Mesothelial cell of epicardium (in vitro differentiated cells): ENCODE measurements around the gene TGFBR3. TPM values are rescaled to one million over a fixed set of nuclear protein-coding genes. Genes with fewer than 3 reads are reported as not detected.

Experiments used
- DNase-seq, 2 experiments: peaks; one replicate each; pipeline ENCODE4 v3.0.0; 2021; ENCODE audit warnings: low spot score in 2 of 2; ENCODE audit not compliant: unreplicated experiment in 2 of 2
- H3K27ac Mint-ChIP-seq: 2 replicates; pipeline ENCODE4 v1.8.0; 2021; ENCODE audit warnings: mixed read lengths
- H3K27me3 Mint-ChIP-seq: 2 replicates; pipeline ENCODE4 v1.8.0; 2021; ENCODE audit warnings: low read depth, mixed read lengths
- H3K36me3 Mint-ChIP-seq: 2 replicates; pipeline ENCODE4 v1.8.0; 2021; ENCODE audit warnings: mixed read lengths
- H3K4me1 Mint-ChIP-seq: 2 replicates; pipeline ENCODE4 v1.8.0; 2021; ENCODE audit warnings: mixed read lengths
- H3K4me3 Mint-ChIP-seq: 2 replicates; pipeline ENCODE4 v1.8.0; 2021; ENCODE audit warnings: mild to moderate bottlenecking, moderate library complexity, mixed read lengths
- H3K9me3 Mint-ChIP-seq: 2 replicates; pipeline ENCODE4 v1.8.0; 2021; ENCODE audit warnings: mixed read lengths
- CTCF ChIP-seq: fragments of 200-600 bp; sonication (generic); IDR thresholded peaks from one replicate; pipeline ENCODE4 v1.5.0; 2021; ENCODE audit warnings: antibody characterized with exemption; ENCODE audit not compliant: unreplicated experiment
- total RNA-seq: library from RNA; stranded (reverse); gene quantifications from 3 replicates; pipeline ENCODE4 v1.2.1, GENCODE V29; 2021

Gene TGFBR3
- total RNA-seq, 1 donor from 2014 or later, result 20.7 TPM

GRCh38 chr1:91919962-91920361 lies 34.0 kb upstream of the TGFBR3 start:
- H3K9me3 Mint-ChIP-seq, result no peaks in the 10 kb centered on the region
- no peak for TF ChIP-seq CTCF
- no peak overlapping the region for H3K27ac Mint-ChIP-seq
- no peak for DNase-seq
- H3K4me1 Mint-ChIP-seq, result peaks cover 20% of the 10 kb centered on the region
- H3K27me3 Mint-ChIP-seq, result no peaks in the 10 kb centered on the region
- H3K36me3 Mint-ChIP-seq, result no peaks in the 10 kb centered on the region
- no peak overlapping the region for H3K4me3 Mint-ChIP-seq

- Mint-ChIP-seq H3K4me1 (peaks cover 38% of the 10 kb centered on the region), H3K27me3 (no peaks in the 10 kb centered on the region), H3K9me3 (no peaks in the 10 kb centered on the region), H3K27ac (peak overlapping the region; percentile 63), H3K36me3 (no peaks in the 10 kb centered on the region), H3K4me3 (no peak overlapping the region)
- DNase-seq, result no peak
- TF ChIP-seq CTCF, result no peak
Measured at GRCh38 chr1:91916811-91917460, 31.0 kb upstream of the TGFBR3 start.

DNA sequence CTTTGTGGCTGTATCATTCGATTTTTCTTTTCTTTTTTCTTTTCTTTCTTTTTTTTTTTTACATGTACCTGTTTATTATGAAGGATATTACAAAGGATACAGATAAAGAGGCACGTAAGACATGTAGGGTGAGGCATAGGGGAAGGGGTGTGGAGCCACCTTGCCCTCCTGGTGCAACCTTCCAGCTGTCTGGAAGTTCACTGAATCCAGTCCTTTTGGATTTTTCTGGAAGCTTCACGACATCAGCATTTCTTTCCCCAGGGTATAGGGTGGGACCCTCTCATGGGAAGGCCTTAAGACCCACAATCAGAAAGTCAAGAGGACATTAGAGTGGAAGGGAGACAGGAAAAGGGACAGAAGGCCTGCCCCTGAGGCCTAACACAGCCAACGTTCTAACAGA lies 30.1 kb upstream of the TGFBR3 start:
- DNase-seq, result no peak
- Mint-ChIP-seq H3K4me3 (no peak overlapping the region), H3K36me3 (no peaks in the 10 kb centered on the region), H3K4me1 (peaks cover 36% of the 10 kb centered on the region), H3K27ac (peak overlapping the region; percentile 78), H3K9me3 (no peaks in the 10 kb centered on the region), H3K27me3 (no peaks in the 10 kb centered on the region)
- no peak for TF ChIP-seq CTCF

GRCh38 chr1:91913018-91913417 lies 27.1 kb upstream of the TGFBR3 start:
- Mint-ChIP-seq H3K27me3 (no peaks in the 10 kb centered on the region), H3K4me1 (peaks cover 36% of the 10 kb centered on the region), H3K9me3 (no peaks in the 10 kb centered on the region), H3K4me3 (no peak overlapping the region), H3K36me3 (no peaks in the 10 kb centered on the region), H3K27ac (peak overlapping the region; percentile 73)
- no peak for TF ChIP-seq CTCF
- no peak for DNase-seq

DNA sequence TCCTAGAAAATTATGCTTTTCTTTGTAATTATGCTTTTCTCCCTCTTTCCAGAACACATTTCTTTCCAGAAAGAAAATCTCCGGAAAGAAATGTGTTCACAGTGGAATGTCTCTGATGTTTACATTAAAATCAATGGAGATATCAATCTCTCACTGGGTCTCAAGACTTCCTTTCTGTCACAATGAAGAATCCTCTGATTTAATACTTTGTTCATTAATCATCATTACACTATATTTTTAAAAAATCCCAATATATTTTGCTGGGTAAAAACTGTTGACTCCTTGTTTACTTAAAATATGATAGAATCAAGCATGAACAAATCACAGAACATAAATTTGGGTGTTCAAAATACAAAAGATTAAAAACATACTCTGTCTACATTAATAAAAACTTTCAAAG lies 26.3 kb upstream of the TGFBR3 start:
- H3K9me3 Mint-ChIP-seq, result no peaks in the 10 kb centered on the region
- H3K4me3 Mint-ChIP-seq, result no peak overlapping the region
- H3K36me3 Mint-ChIP-seq, result no peaks in the 10 kb centered on the region
- no peak overlapping the region for H3K27ac Mint-ChIP-seq
- DNase-seq, result no peak
- H3K4me1 Mint-ChIP-seq, result peaks cover 31% of the 10 kb centered on the region
- H3K27me3 Mint-ChIP-seq, result no peaks in the 10 kb centered on the region
- no peak for TF ChIP-seq CTCF

- Mint-ChIP-seq H3K27ac (no peak overlapping the region), H3K36me3 (no peaks in the 10 kb centered on the region), H3K4me3 (no peak overlapping the region), H3K27me3 (no peaks in the 10 kb centered on the region), H3K4me1 (no peaks in the 10 kb centered on the region), H3K9me3 (no peaks in the 10 kb centered on the region)
- no peak for DNase-seq
- no peak for TF ChIP-seq CTCF
Measured at GRCh38 chr1:91901231-91901630, 15.3 kb upstream of the TGFBR3 start.
